Duodenal mucosa (tissue), 2 donors: ENCODE data around the gene CENPN.

ENCODE experiments used
- H3K27ac ChIP-seq: one replicate; pipeline ENCODE4 v1.7.0; 2013; ENCODE audit warnings: low read depth, low read length
- H3K27me3 ChIP-seq, 2 donors: one replicate each; pipeline ENCODE4 v1.7.0; 2013; ENCODE audit warnings: low read length in 2 of 2, control low read depth in 1 of 2; ENCODE audit not compliant: insufficient read depth in 2 of 2, control insufficient read depth in 1 of 2
- H3K36me3 ChIP-seq, 2 donors: one replicate each; pipeline ENCODE4 v1.7.0; 2013; ENCODE audit warnings: low read length in 2 of 2, control low read depth in 1 of 2; ENCODE audit not compliant: insufficient read depth in 2 of 2, control insufficient read depth in 1 of 2
- H3K4me1 ChIP-seq, 2 donors: one replicate each; pipeline ENCODE4 v1.7.0; 2013; ENCODE audit warnings: low read length in 2 of 2, control low read depth in 1 of 2; ENCODE audit not compliant: insufficient read depth in 2 of 2, control insufficient read depth in 1 of 2
- H3K4me3 ChIP-seq, 2 donors: one replicate each; pipeline ENCODE4 v1.7.0; 2013; ENCODE audit warnings: low read length in 2 of 2, low read depth in 1 of 2
- H3K9ac ChIP-seq, 2 donors: one replicate each; pipeline ENCODE4 v1.7.0; 2013; ENCODE audit warnings: low read length in 2 of 2, low read depth in 1 of 2
- H3K9me3 ChIP-seq, 2 donors: one replicate each; pipeline ENCODE4 v1.7.0; 2013; ENCODE audit warnings: low read length in 2 of 2, control low read depth in 1 of 2; ENCODE audit not compliant: control insufficient read depth in 1 of 2

The CENPN gene

DNA sequence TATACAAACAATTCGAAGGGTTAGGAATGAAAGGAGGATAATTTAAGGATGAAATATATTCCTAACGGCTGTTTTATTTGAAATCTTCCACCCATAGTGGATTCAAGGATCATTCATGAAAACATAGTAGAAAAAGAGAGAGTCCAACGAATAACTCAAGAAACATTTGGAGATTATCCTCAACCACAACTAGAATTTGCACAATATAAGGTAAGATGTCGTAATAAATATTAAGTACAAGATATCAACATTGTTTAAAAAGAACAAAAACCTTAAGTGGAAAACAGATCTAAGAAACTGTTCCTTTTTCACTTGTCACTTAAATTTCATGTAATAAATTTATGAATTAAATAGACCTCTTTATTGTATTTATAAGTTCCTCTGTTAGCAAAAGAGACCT, 19.4 kb downstream of the CENPN start:
- no peak overlapping the region for H3K27ac ChIP-seq
- H3K4me1 ChIP-seq, result no peaks in the 10 kb centered on the region
- H3K36me3 ChIP-seq, result peaks cover 3 to 22% of the 10 kb centered on the region in 2 donors
- no peaks in the 10 kb centered on the region for H3K27me3 ChIP-seq
- H3K9me3 ChIP-seq, result no peaks in the 10 kb centered on the region
- no peak overlapping the region for H3K9ac ChIP-seq
- H3K4me3 ChIP-seq, result no peak overlapping the region

DNA sequence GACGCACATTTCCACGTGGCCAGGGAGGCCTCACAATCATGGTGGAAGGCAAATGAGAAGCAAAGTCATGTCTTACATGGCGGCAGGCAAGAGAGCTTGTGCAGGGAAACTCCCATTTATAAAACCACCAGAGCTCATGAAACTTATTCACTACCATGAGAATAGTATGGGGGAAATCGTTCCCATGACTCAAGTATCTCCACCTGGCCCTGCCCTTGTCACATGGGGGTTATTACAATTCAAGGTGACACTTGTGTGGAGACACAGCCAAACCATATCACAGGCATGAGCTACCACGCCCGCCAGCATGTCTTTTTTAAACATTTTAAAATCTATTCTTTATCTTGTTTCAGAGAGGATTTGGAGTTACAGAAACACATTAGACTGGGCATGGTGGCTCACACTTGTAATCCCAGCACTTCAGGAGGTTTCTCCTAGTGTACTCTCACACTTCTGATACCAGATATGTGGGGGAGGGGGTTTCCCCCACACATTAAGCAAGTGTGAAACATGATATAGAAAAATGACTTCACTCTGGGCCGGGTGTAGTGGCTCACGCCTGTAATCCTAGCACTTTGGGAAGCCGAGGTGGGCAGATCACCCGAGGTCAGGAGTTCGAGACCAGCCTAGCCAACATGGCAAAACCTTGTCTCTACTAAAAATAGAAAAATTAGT, 23.1 kb downstream of the CENPN start:
- Histone ChIP-seq H3K4me3 (no peak overlapping the region), H3K9me3 (no peaks in the 10 kb centered on the region), H3K4me1 (peaks cover 0 to 2% of the 10 kb centered on the region in 2 donors), H3K27me3 (no peaks in the 10 kb centered on the region), H3K9ac (no peak overlapping the region), H3K27ac (no peak overlapping the region), H3K36me3 (peaks cover 0 to 14% of the 10 kb centered on the region in 2 donors)

DNA sequence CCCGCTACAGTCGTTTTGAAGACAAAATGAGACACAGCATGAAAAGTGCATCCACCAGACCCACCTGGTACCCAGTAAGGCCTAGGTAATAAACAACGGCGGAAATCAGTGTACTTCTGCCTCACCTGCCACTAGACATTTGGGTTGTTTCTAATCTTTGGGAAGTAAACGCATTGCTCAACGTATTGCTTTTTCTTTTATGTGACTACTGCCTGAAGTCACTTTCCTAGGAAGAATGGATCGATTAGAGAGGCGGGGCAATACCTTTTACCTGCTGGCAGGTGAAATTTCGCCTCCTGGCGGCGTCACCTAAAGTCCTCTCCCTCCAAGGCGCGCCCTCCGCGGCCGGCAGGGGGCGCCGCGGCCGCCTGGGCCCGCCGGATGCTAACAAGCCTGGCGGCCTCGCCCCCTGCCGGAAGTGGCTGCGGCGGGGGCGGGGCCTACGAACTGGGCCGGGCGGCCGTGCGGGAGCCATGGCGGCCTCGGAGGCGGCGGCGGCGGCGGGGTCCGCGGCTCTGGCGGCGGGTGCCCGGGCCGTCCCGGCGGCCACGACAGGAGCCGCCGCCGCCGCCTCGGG, 28.5 kb downstream of the CENPN start, which contains the start of gene ATMIN:
ATMIN (plus strand) TSS at position 445 of the 577 bp plus-strand sequence; CDS start at position 474, 29 bp downstream.
- Histone ChIP-seq H3K27ac (no peak within 1 kb of the TSS), H3K36me3 (peaks cover 0 to 2% of the 10 kb centered on the region in 2 donors), H3K4me1 (peaks cover 16 to 18% of the 10 kb centered on the region in 2 donors), H3K27me3 (no peaks in the 10 kb centered on the region), H3K9me3 (no peaks in the 10 kb centered on the region), H3K4me3 (peak within 1 kb of the TSS; percentile 81 to 82), H3K9ac (peak within 1 kb of the TSS; percentile 64 to 67)

DNA sequence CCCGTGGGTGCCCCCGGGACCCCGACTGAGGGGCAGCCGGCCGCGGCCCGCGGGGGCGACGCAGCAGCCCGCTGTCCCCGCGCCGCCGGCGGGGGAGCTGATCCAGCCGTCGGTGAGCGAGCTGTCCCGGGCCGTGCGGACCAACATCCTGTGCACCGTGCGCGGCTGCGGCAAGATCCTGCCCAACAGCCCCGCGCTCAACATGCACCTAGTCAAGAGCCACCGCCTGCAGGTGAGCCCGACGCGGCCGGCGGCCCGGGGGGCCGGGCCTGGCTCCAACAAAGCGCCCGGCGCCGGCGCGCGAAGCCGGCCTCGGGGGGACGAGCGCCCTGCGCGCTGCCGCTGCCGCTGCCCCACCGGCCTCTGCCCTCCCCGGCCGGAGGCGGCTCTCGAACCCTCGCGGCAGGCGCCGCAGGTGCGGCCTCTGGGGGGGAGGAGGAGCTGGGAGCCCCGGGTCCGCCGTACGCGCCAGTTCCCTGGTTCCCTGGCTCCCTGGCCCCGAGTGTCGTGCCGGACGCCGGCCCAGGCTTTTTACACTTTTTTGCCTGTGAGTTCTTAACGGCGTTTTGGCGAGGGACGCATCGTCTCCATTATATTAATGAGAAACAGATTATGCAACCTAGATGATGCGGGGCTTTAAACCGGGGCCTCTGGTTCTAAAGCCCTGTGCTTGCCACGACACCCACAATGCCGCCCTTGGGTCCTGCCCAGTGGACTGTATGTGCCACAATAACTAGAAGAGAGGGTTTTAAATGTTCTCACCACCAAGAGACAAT, 29.1 kb downstream of the CENPN start:
- Histone ChIP-seq H3K36me3 (peaks cover under 1 to 2% of the 10 kb centered on the region in 2 donors), H3K4me3 (peak overlapping the region; percentile 81 to 82), H3K4me1 (peaks cover 16 to 18% of the 10 kb centered on the region in 2 donors), H3K9me3 (no peaks in the 10 kb centered on the region), H3K27ac (no peak overlapping the region), H3K9ac (peak overlapping the region; percentile 64 to 67), H3K27me3 (no peaks in the 10 kb centered on the region)

DNA sequence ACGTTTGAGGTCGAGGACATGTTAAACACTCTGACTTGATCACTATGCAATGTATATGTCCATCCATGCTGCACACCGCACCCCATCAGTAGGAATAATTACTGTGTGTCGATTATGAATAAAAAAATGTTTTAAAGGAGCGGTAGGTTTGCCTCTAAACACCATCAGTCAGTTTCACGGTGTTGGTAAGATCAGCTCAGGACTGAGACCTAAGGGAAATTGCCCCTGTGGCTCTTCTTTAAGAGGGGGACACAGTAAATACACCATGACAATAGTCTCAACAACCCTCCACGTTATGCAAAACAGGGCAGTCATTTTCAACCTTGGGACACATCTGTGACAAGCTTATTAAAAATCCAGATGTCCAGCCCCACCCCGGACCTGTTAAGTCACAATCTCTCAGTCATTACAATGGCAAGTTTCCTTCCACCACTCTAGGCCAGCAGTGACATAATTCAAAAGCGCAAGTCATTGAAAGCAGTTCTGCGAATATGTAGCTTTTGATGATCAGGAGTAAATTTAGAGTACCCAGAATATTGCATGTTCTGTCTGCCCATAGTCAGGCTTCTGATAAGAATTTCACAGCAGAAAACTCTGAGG, 29.8 kb downstream of the CENPN start:
- H3K9ac ChIP-seq, result peak overlapping the region; percentile 64 to 67
- H3K27me3 ChIP-seq, result no peaks in the 10 kb centered on the region
- H3K36me3 ChIP-seq, result peaks cover 7 to 8% of the 10 kb centered on the region in 2 donors
- peaks cover 16 to 18% of the 10 kb centered on the region in 2 donors for H3K4me1 ChIP-seq
- no peak overlapping the region for H3K27ac ChIP-seq
- H3K4me3 ChIP-seq, result peak overlapping the region; percentile 81 to 82
- H3K9me3 ChIP-seq, result no peaks in the 10 kb centered on the region

DNA sequence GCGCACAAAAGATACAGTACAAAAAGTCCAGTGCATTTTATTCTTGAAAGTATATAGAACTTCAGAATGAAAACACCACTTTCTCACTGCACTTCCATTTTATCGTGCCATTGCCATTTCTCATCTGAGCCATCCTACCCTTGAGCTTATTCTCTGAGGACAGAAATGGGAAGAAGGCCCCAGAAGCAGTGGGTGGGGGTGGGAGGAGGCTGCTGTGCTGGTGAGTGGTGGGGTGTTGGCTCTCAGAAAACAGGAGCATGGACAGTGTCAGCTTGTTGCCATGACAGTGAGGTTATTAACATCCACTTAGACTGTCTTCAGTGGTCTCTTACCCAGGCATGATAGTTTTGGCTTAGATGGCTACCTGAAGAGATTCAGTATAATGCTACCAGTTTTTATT, 33.1 kb downstream of the CENPN start:
- Histone ChIP-seq H3K4me1 (peaks cover 13 to 18% of the 10 kb centered on the region in 2 donors), H3K27me3 (no peaks in the 10 kb centered on the region), H3K4me3 (no peak overlapping the region), H3K36me3 (peaks cover 24 to 39% of the 10 kb centered on the region in 2 donors), H3K9ac (no peak overlapping the region), H3K9me3 (no peaks in the 10 kb centered on the region), H3K27ac (no peak overlapping the region)

DNA sequence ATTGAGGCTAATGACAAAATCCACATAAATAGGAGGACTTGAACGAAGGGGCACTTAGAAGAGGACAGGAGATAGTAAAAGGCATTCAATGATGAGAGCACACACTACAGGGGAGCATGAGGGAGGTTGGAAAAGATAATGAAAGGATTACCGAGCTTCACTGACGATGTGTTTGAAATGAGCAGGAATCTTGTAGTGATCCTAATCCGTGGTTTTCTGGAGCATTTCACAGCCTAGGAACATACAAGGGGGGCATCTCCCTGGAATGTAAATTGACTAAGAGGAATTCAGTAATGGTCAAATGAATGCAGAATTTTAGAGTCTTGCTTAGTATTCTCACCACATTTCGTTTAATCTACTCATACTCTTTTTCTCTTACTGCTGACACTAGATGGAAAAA, 33.8 kb downstream of the CENPN start:
- Histone ChIP-seq H3K27me3 (no peaks in the 10 kb centered on the region), H3K9ac (no peak overlapping the region), H3K4me3 (no peak overlapping the region), H3K27ac (no peak overlapping the region), H3K36me3 (peaks cover 28 to 46% of the 10 kb centered on the region in 2 donors), H3K4me1 (peaks cover 10 to 15% of the 10 kb centered on the region in 2 donors), H3K9me3 (no peaks in the 10 kb centered on the region)

DNA sequence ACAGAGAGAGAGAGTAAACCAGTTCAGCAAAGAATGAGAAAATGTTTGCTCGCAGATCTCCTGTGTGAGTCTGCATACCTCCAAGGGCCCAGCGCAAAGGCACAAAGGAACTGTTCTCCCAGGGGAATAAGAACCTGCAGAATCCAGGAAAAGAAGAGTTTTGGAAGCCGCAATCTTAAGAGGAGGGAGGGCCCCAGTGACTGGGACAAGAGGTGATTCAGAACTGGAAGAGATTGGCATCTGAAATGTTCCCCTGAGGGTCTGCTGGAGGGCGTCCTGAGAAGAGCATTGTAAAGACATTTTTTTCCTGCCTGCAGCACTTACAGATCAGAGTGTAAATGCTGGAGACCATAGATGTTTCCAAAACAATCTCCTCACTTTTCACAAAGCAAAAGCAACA, 34.7 kb downstream of the CENPN start:
- H3K4me3 ChIP-seq, result no peak overlapping the region
- H3K27me3 ChIP-seq, result no peaks in the 10 kb centered on the region
- H3K36me3 ChIP-seq, result peaks cover 28 to 46% of the 10 kb centered on the region in 2 donors
- no peak overlapping the region for H3K9ac ChIP-seq
- H3K4me1 ChIP-seq, result peaks cover 7 to 11% of the 10 kb centered on the region in 2 donors
- no peaks in the 10 kb centered on the region for H3K9me3 ChIP-seq
- H3K27ac ChIP-seq, result no peak overlapping the region

DNA sequence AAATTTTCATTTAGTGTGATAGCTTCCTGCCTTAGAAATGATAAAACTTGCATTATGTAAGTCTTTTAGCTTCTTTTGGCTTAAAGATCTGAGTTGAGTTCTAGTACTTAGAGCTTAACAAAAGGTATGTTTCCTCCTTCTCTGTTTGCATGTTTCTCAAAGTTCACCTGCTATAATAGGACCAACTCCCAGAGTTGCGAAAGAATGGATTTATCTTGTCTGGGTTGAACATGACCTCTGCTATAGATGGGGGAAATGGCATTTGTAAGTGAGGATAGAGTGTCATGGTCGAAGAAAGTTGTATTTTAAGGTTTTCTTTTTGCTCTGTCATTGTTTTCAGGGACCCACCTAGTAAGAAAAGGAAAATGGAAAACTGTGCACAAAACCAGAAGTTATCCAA, 35.8 kb downstream of the CENPN start:
- Histone ChIP-seq H3K9me3 (no peaks in the 10 kb centered on the region), H3K9ac (no peak overlapping the region), H3K27me3 (no peaks in the 10 kb centered on the region), H3K27ac (no peak overlapping the region), H3K36me3 (peaks cover 25 to 46% of the 10 kb centered on the region in 2 donors), H3K4me1 (no peaks in the 10 kb centered on the region), H3K4me3 (no peak overlapping the region)

DNA sequence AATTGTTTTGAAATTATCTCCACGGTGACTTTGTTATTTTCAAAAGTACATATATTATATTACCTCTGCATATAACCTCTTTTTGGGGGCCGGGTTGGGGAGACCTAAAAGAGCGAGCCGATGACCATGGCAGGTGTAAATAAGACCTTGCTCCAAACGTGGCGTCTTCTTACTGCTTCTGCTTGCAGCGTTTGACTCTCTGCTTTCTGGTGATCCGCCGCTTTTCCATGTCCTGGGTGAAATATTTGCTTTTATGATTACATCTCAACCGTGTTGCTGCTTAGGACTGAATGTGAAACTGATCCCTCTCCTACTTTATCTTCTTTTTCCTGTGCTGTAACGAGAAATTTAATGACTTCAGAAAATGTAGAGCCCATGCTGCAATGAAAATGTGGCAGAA, 46.7 kb downstream of the CENPN start:
- H3K36me3 ChIP-seq, result no peaks in the 10 kb centered on the region

More for the DNA sequence above, 46.7 kb downstream of the CENPN start:
- H3K9ac ChIP-seq, result no peak overlapping the region
- H3K9me3 ChIP-seq, result peaks cover 0 to 6% of the 10 kb centered on the region in 2 donors
- H3K27ac ChIP-seq, result no peak overlapping the region
- H3K4me3 ChIP-seq, result no peak overlapping the region
- no peaks in the 10 kb centered on the region for H3K4me1 ChIP-seq
- no peaks in the 10 kb centered on the region for H3K27me3 ChIP-seq
